Measurements from ENCODE around the gene NANS.

DNA sequence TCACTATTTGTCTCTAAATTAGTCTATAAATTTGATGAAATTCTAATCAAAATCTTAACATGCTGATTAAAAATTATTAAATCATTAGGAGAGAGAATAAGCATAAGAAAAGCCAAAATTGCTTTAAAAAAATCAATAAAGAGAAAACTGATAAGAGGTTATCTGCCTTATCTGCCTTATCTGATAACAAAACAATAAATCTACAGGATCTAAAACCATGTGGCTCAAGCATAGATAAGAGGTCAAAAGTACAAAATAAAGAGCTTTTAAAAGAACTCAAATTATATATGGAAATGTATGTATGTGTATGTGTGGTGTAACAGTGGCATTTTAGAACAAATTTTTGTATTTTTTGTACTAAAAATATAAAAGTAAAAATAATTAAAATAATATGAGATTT is 43.9 kb downstream of the NANS start:
- TF ChIP-seq POLR2AphosphoS5 (IDR thresholded peaks at IDR 0.05; ENCODE audit: low read depth, low read length) (no peak), RAD21 (IDR thresholded peaks at IDR 0.05; ENCODE audit: low read depth) (no peak), EZH2phosphoT487 (IDR thresholded peaks at IDR 0.05; ENCODE audit: borderline replicate concordance) (no peak), POLR2A (IDR thresholded peaks at IDR 0.05; ENCODE audit: borderline replicate concordance, extremely low read depth, insufficient read depth, insufficient read length) (no peak), CEBPB (IDR thresholded peaks at IDR 0.05; ENCODE audit: low read depth) (no peak), SP1 (IDR thresholded peaks at IDR 0.05; ENCODE audit: low read depth) (no peak)
- TF ChIP-seq, protein P1, sequence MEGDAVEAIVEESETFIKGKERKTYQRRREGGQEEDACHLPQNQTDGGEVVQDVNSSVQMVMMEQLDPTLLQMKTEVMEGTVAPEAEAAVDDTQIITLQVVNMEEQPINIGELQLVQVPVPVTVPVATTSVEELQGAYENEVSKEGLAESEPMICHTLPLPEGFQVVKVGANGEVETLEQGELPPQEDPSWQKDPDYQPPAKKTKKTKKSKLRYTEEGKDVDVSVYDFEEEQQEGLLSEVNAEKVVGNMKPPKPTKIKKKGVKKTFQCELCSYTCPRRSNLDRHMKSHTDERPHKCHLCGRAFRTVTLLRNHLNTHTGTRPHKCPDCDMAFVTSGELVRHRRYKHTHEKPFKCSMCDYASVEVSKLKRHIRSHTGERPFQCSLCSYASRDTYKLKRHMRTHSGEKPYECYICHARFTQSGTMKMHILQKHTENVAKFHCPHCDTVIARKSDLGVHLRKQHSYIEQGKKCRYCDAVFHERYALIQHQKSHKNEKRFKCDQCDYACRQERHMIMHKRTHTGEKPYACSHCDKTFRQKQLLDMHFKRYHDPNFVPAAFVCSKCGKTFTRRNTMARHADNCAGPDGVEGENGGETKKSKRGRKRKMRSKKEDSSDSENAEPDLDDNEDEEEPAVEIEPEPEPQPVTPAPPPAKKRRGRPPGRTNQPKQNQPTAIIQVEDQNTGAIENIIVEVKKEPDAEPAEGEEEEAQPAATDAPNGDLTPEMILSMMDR (IDR thresholded peaks at IDR 0.05 in 2 of 3, conservative IDR thresholded peaks at IDR 0.05 in 1 of 3; ENCODE audit: borderline replicate concordance in 1 of 3, insufficient read depth in 1 of 3, low read depth in 2 of 3, low read length in 2 of 3), result no peak
- TF ChIP-seq, protein P2, sequence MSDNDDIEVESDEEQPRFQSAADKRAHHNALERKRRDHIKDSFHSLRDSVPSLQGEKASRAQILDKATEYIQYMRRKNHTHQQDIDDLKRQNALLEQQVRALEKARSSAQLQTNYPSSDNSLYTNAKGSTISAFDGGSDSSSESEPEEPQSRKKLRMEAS (IDR thresholded peaks at IDR 0.05), result no peak
- TF ChIP-seq, protein P3, sequence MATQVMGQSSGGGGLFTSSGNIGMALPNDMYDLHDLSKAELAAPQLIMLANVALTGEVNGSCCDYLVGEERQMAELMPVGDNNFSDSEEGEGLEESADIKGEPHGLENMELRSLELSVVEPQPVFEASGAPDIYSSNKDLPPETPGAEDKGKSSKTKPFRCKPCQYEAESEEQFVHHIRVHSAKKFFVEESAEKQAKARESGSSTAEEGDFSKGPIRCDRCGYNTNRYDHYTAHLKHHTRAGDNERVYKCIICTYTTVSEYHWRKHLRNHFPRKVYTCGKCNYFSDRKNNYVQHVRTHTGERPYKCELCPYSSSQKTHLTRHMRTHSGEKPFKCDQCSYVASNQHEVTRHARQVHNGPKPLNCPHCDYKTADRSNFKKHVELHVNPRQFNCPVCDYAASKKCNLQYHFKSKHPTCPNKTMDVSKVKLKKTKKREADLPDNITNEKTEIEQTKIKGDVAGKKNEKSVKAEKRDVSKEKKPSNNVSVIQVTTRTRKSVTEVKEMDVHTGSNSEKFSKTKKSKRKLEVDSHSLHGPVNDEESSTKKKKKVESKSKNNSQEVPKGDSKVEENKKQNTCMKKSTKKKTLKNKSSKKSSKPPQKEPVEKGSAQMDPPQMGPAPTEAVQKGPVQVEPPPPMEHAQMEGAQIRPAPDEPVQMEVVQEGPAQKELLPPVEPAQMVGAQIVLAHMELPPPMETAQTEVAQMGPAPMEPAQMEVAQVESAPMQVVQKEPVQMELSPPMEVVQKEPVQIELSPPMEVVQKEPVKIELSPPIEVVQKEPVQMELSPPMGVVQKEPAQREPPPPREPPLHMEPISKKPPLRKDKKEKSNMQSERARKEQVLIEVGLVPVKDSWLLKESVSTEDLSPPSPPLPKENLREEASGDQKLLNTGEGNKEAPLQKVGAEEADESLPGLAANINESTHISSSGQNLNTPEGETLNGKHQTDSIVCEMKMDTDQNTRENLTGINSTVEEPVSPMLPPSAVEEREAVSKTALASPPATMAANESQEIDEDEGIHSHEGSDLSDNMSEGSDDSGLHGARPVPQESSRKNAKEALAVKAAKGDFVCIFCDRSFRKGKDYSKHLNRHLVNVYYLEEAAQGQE (IDR thresholded peaks at IDR 0.05; ENCODE audit: low read depth), result no peak
- TF ChIP-seq, protein P4, sequence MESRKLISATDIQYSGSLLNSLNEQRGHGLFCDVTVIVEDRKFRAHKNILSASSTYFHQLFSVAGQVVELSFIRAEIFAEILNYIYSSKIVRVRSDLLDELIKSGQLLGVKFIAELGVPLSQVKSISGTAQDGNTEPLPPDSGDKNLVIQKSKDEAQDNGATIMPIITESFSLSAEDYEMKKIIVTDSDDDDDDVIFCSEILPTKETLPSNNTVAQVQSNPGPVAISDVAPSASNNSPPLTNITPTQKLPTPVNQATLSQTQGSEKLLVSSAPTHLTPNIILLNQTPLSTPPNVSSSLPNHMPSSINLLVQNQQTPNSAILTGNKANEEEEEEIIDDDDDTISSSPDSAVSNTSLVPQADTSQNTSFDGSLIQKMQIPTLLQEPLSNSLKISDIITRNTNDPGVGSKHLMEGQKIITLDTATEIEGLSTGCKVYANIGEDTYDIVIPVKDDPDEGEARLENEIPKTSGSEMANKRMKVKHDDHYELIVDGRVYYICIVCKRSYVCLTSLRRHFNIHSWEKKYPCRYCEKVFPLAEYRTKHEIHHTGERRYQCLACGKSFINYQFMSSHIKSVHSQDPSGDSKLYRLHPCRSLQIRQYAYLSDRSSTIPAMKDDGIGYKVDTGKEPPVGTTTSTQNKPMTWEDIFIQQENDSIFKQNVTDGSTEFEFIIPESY (IDR thresholded peaks at IDR 0.05; ENCODE audit: extremely low read depth, insufficient replicate concordance, low read length), result no peak

All from HCT116 (cell line).